ENCODE data around the gene CCDC33. TPM values are rescaled to one million over a fixed set of nuclear protein-coding genes. Genes with fewer than 3 reads are reported as not detected.

CCDC33 gene
- total and polyA plus RNA-seq, 2 donors (not counting 3 experiments of a cell fraction or from before 2014, with no cell fraction given), result not detected

DNA sequence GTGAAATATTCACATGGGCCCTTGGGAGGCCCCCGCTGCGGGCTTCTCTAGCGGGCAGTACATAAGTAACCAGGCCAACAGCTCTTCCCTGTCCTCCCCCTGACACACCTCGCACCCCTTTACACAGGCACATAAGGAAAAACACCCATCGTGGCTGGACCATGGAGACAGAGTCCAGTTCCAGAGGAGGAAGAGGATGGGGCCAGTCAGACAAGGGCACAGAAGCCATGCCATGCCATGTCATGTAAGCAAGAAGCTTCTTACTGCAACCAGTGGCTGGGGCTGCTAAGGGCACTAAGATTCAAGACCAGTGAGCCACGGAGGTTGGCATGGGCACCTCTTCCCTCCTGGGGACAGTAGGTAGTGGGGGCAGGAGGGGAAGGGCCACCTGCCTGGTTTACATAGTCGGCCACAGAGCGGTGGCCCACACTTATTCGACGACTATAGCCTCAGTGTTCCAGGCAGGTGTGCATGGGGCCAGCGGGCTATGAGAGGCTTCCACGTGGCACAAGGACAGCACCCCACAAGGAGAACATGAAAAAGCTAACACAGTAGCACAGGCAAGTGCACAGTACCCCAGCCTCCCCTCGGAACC is 137.0 kb downstream of the CCDC33 start:
- POLR2A ChIA-PET, result interaction anchor here (0.6 kb wide), 1 partner anchor 57 kb away, joined by 3 read pairs; no protein-coding TSS in a partner anchor
- H3K36me3 ChIP-seq (ENCODE audit: control insufficient read depth in 2 of 2, extremely low read depth in 1 of 2, insufficient read depth in 2 of 2, low read length in 2 of 2), result no peaks in the 10 kb centered on the region
- no peaks in the 10 kb centered on the region for H3K9me1 ChIP-seq (replicated peaks; ENCODE audit: control insufficient read depth, extremely low read depth, insufficient read depth, low read length)
- no peak for DNase-seq (ENCODE audit: low read depth, low spot score)
- intact Hi-C loops (cut with micrococcal nuclease), result loop anchor here (1.0 kb wide), 2 partner anchors 9 to 259 kb away; no protein-coding TSS in a partner anchor
- H3K9me3 ChIP-seq (replicated peaks; ENCODE audit: control insufficient read depth, insufficient read depth, low read length), result no peaks in the 10 kb centered on the region
- no peaks in the 10 kb centered on the region for H3K79me2 ChIP-seq (ENCODE audit: control insufficient read depth, insufficient read depth, low read length)
- H3K27me3 ChIP-seq (ENCODE audit: control insufficient read depth in 2 of 2, insufficient read depth in 2 of 2, low read length in 2 of 2), result peaks cover 14 to 25% of the 10 kb centered on the region in 2 experiments
- no peak overlapping the region for H3K4me3 ChIP-seq (replicated peaks in 1 of 3; ENCODE audit: insufficient read depth in 1 of 3, low read depth in 1 of 3, low read length in 3 of 3)
- H2AFZ ChIP-seq (ENCODE audit: low read depth, low read length), result no peak overlapping the region
- dilution Hi-C loops (cut with MboI; ENCODE audit: extremely low pct_ligation_motif_present, low sequenced_read_pairs), result no loop called here
- no peaks in the 10 kb centered on the region for H4K20me1 ChIP-seq (replicated peaks; ENCODE audit: control insufficient read depth, extremely low read depth, insufficient read depth, low read length)
- peaks cover 11% of the 10 kb centered on the region for H3K4me1 ChIP-seq (ENCODE audit: control insufficient read depth, extremely low read depth, insufficient read depth, low read length)
- BruUV-seq (replicated peaks), result no TSS peak
- TF ChIP-seq GATA2 (IDR thresholded peaks at IDR 0.05; ENCODE audit: insufficient read depth, insufficient read length, low read depth, low read length), result no peak
- no peak for TF ChIP-seq MAX (IDR thresholded peaks at IDR 0.05; ENCODE audit: insufficient read depth, insufficient read length)
- TF ChIP-seq MYC (IDR thresholded peaks at IDR 0.05; ENCODE audit: low read depth, low read length), result no peak
- TF ChIP-seq EZH2 (IDR thresholded peaks at IDR 0.05; ENCODE audit: borderline replicate concordance, low read depth, low read length, severe bottlenecking), result no peak
- TF ChIP-seq, protein P1, sequence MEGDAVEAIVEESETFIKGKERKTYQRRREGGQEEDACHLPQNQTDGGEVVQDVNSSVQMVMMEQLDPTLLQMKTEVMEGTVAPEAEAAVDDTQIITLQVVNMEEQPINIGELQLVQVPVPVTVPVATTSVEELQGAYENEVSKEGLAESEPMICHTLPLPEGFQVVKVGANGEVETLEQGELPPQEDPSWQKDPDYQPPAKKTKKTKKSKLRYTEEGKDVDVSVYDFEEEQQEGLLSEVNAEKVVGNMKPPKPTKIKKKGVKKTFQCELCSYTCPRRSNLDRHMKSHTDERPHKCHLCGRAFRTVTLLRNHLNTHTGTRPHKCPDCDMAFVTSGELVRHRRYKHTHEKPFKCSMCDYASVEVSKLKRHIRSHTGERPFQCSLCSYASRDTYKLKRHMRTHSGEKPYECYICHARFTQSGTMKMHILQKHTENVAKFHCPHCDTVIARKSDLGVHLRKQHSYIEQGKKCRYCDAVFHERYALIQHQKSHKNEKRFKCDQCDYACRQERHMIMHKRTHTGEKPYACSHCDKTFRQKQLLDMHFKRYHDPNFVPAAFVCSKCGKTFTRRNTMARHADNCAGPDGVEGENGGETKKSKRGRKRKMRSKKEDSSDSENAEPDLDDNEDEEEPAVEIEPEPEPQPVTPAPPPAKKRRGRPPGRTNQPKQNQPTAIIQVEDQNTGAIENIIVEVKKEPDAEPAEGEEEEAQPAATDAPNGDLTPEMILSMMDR (IDR thresholded peaks at IDR 0.05; ENCODE audit: extremely low read depth in 1 of 2, insufficient read depth in 1 of 2, low read depth in 1 of 2, low read length in 2 of 2), result no peak
- no peak for TF ChIP-seq JUN (IDR thresholded peaks at IDR 0.05; ENCODE audit: borderline replicate concordance, insufficient read depth, insufficient read length, low read depth)
- TF ChIP-seq POLR2A (IDR thresholded peaks at IDR 0.05; ENCODE audit: low read depth, low read length), result no peak
- TF ChIP-seq FOS (IDR thresholded peaks at IDR 0.05; ENCODE audit: borderline replicate concordance, insufficient read depth, low read length), result no peak
- TF ChIP-seq POLR2AphosphoS5 (IDR thresholded peaks at IDR 0.05; ENCODE audit: insufficient read depth, low read depth, low read length), result no peak
- no peak for FAIRE-seq
- H3K27ac ChIP-seq (ENCODE audit: insufficient read depth, low read depth, low read length), result no peak overlapping the region
- H3K9ac ChIP-seq (replicated peaks; ENCODE audit: extremely low read depth, insufficient read depth, low read length), result no peak overlapping the region
- CTCF ChIA-PET, result interaction anchor here (0.6 to 7.9 kb wide), 10 partner anchors 9 to 577 kb away, joined by 3 to 60 read pairs (median 6); no protein-coding TSS in a partner anchor
- H3K4me2 ChIP-seq (ENCODE audit: insufficient read depth, low read length), result no peak overlapping the region

Measured in endothelial cell of umbilical vein (primary cell).